Neural cell (in vitro differentiated cells): ENCODE results near the gene NF2. TPM values are rescaled to one million over a fixed set of nuclear protein-coding genes. Genes with fewer than 3 reads are reported as not detected.

Experiments used
- H2AFZ ChIP-seq: fragments of 200-600, 300-800 bp; sonication (generic), shearing (Covaris generic); 2 replicates; pipeline ENCODE4 v1.6.0; 2014; ENCODE audit warnings: low read depth, mild to moderate bottlenecking, antibody characterized with exemption, low read length, moderate library complexity
- H3F3A ChIP-seq: fragments of 200-600 bp; shearing (Covaris generic); 2 replicates; pipeline ENCODE4 v1.6.1; 2016; ENCODE audit warnings: mild to moderate bottlenecking, moderate library complexity, mixed read lengths, antibody characterized with exemption, low read length; ENCODE audit not compliant: insufficient read depth, poor library complexity, severe bottlenecking
- H3K27ac ChIP-seq: fragments of 200-600, 300-800 bp; sonication (generic), shearing (Covaris generic); 2 replicates; pipeline ENCODE4 v1.5.1; 2014; ENCODE audit warnings: mild to moderate bottlenecking, low read length, moderate library complexity
- H3K27me3 ChIP-seq: fragments of 300-800, 200-600 bp; sonication (generic), shearing (Covaris generic); 2 replicates; pipeline ENCODE4 v1.6.0; 2014; ENCODE audit warnings: mild to moderate bottlenecking, low read depth, low read length, moderate library complexity; ENCODE audit not compliant: insufficient read depth
- H3K36me3 ChIP-seq: fragments of 300-800, 200-600 bp; sonication (generic), shearing (Covaris generic); 2 replicates; pipeline ENCODE4 v1.5.1; 2014; ENCODE audit warnings: mild to moderate bottlenecking, antibody characterized with exemption, low read length, moderate library complexity; ENCODE audit not compliant: insufficient read depth
- H3K4me2 ChIP-seq: fragments of 300-800, 200-600 bp; sonication (generic), shearing (Covaris generic); 2 replicates; pipeline ENCODE4 v1.6.0; 2014; ENCODE audit warnings: mild to moderate bottlenecking, low read length
- H3K4me3 ChIP-seq: fragments of 300-800, 200-600 bp; sonication (generic), shearing (Covaris generic); 2 replicates; pipeline ENCODE4 v1.5.1; 2014; ENCODE audit warnings: mild to moderate bottlenecking, low read length, moderate library complexity
- H3K79me2 ChIP-seq: fragments of 200-600 bp; shearing (Covaris generic); replicated peaks from 2 replicates; pipeline ENCODE4 v1.6.0; 2014; ENCODE audit warnings: mild to moderate bottlenecking, low read length, moderate library complexity; ENCODE audit not compliant: insufficient read depth
- H3K9ac ChIP-seq: fragments of 300-800, 200-600 bp; sonication (generic), shearing (Covaris generic); 2 replicates; pipeline ENCODE4 v1.6.1; 2016; ENCODE audit warnings: mild to moderate bottlenecking, low read length, mixed read lengths
- H3K9me2 ChIP-seq: fragments of 200-600 bp; shearing (Covaris generic); 2 replicates; pipeline ENCODE4 v1.6.1; 2016; ENCODE audit warnings: mild to moderate bottlenecking, low read length, mixed read lengths; ENCODE audit not compliant: insufficient read depth
- H3K9me3 ChIP-seq: fragments of 200-600, 300-800 bp; sonication (generic), shearing (Covaris generic); 2 replicates; pipeline ENCODE4 v1.6.1; 2016; ENCODE audit warnings: mild to moderate bottlenecking, mixed run types, low read length, moderate library complexity, mixed read lengths
- H4K20me1 ChIP-seq: fragments of 200-600 bp; shearing (Covaris generic); 2 replicates; pipeline ENCODE4 v1.6.1; 2016; ENCODE audit warnings: mild to moderate bottlenecking, mixed run types; ENCODE audit not compliant: insufficient read depth
- EP300 ChIP-seq: fragments of 450-650 bp; conservative IDR thresholded peaks from 2 replicates; pipeline ENCODE4 v1.6.1; 2014; ENCODE audit warnings: antibody characterized with exemption, mild to moderate bottlenecking, moderate library complexity; ENCODE audit not compliant: poor library complexity, severe bottlenecking
- EZH2 ChIP-seq: fragments of 200-600, 300-800 bp; shearing (Covaris generic), sonication (generic); IDR thresholded peaks from 2 replicates; pipeline ENCODE4 v1.6.1; 2014; ENCODE audit warnings: antibody characterized with exemption, low read length, borderline replicate concordance, mild to moderate bottlenecking; ENCODE audit not compliant: insufficient read depth, poor library complexity, severe bottlenecking
- MXI1 ChIP-seq: fragments of 450-650 bp; conservative IDR thresholded peaks from 2 replicates; pipeline ENCODE4 v1.6.1; 2014; ENCODE audit warnings: antibody characterized with exemption, mild to moderate bottlenecking; ENCODE audit not compliant: poor library complexity, severe bottlenecking
- POLR2AphosphoS5 ChIP-seq: IDR thresholded peaks from 2 replicates; pipeline ENCODE4 v1.6.1; 2012
- RAD21 ChIP-seq: fragments of 450-650 bp; conservative IDR thresholded peaks from 2 replicates; pipeline ENCODE4 v1.6.1; 2014; ENCODE audit warnings: antibody characterized with exemption, mild to moderate bottlenecking, moderate library complexity
- SMC3 ChIP-seq: fragments of 450-650 bp; conservative IDR thresholded peaks from 2 replicates; pipeline ENCODE4 v1.6.1; 2014; ENCODE audit warnings: antibody characterized with exemption, mild to moderate bottlenecking, moderate library complexity; ENCODE audit not compliant: poor library complexity
- TAF1 ChIP-seq: IDR thresholded peaks from 2 replicates; pipeline ENCODE4 v1.6.1; 2012; ENCODE audit warnings: low read depth
- polyA plus RNA-seq: library from polyadenylated mRNA; depleted of rRNA; stranded (reverse); fragments of >200 nt; gene quantifications from 2 replicates; pipeline ENCODE4 v1.2.3, GENCODE V29; 2014
- TF ChIP-seq, protein P1 (sequence below): IDR thresholded peaks from 2 replicates; pipeline ENCODE4 v1.6.1; 2012; ENCODE audit warnings: borderline replicate concordance
- TF ChIP-seq, protein P2 (sequence below): fragments of 450-650 bp; IDR thresholded peaks from 2 replicates; pipeline ENCODE4 v1.5.1; 2014; ENCODE audit warnings: antibody characterized with exemption, mild to moderate bottlenecking, moderate library complexity; ENCODE audit not compliant: poor library complexity, severe bottlenecking

NF2 gene
- polyA plus RNA-seq, 1 donor from 2014 or later = 18.7 TPM

DNA sequence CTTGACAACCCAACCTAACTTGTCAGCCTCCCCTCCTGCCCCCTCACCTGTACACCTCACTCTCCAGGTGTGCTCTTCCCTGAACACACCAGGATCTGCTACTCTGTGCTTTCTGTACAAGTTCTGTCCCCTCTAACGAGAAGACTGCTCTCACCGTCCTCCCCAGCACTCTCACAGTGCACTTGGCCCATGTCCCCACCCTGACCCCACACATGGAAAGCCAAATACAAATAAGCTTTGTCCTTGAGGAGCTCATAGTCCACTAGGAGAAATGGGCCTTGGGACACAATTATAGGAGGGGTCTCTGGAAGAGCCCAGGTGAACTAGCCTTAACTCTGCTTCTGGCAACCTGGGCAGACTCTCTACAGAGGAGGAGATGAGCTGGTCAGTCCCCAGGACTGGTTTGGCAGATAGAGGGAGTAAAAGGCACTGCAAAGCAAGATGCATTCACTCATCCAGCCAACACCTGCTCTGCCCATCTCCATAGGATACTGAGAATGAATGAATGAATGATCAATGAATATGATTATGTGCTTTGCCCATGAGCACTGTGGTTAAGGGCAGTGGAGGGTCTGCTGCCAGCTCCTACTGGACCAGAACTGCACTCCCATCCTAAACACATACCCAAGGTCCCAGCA, 32.4 kb upstream of the NF2 start:
- H3K9ac ChIP-seq = no peak overlapping the region
- H3K4me3 ChIP-seq = no peak overlapping the region
- no peaks in the 10 kb centered on the region for H3K9me2 ChIP-seq
- no peak overlapping the region for H3K4me2 ChIP-seq
- TF ChIP-seq EZH2 (no peak), POLR2AphosphoS5 (no peak), EP300 (no peak), MXI1 (no peak), SMC3 (no peak), TAF1 (no peak), RAD21 (no peak)
- TF ChIP-seq, protein P1, sequence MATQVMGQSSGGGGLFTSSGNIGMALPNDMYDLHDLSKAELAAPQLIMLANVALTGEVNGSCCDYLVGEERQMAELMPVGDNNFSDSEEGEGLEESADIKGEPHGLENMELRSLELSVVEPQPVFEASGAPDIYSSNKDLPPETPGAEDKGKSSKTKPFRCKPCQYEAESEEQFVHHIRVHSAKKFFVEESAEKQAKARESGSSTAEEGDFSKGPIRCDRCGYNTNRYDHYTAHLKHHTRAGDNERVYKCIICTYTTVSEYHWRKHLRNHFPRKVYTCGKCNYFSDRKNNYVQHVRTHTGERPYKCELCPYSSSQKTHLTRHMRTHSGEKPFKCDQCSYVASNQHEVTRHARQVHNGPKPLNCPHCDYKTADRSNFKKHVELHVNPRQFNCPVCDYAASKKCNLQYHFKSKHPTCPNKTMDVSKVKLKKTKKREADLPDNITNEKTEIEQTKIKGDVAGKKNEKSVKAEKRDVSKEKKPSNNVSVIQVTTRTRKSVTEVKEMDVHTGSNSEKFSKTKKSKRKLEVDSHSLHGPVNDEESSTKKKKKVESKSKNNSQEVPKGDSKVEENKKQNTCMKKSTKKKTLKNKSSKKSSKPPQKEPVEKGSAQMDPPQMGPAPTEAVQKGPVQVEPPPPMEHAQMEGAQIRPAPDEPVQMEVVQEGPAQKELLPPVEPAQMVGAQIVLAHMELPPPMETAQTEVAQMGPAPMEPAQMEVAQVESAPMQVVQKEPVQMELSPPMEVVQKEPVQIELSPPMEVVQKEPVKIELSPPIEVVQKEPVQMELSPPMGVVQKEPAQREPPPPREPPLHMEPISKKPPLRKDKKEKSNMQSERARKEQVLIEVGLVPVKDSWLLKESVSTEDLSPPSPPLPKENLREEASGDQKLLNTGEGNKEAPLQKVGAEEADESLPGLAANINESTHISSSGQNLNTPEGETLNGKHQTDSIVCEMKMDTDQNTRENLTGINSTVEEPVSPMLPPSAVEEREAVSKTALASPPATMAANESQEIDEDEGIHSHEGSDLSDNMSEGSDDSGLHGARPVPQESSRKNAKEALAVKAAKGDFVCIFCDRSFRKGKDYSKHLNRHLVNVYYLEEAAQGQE = no peak
- TF ChIP-seq, protein P2, sequence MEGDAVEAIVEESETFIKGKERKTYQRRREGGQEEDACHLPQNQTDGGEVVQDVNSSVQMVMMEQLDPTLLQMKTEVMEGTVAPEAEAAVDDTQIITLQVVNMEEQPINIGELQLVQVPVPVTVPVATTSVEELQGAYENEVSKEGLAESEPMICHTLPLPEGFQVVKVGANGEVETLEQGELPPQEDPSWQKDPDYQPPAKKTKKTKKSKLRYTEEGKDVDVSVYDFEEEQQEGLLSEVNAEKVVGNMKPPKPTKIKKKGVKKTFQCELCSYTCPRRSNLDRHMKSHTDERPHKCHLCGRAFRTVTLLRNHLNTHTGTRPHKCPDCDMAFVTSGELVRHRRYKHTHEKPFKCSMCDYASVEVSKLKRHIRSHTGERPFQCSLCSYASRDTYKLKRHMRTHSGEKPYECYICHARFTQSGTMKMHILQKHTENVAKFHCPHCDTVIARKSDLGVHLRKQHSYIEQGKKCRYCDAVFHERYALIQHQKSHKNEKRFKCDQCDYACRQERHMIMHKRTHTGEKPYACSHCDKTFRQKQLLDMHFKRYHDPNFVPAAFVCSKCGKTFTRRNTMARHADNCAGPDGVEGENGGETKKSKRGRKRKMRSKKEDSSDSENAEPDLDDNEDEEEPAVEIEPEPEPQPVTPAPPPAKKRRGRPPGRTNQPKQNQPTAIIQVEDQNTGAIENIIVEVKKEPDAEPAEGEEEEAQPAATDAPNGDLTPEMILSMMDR = no peak
- H3K27me3 ChIP-seq = no peaks in the 10 kb centered on the region
- no peaks in the 10 kb centered on the region for H3F3A ChIP-seq
- H3K79me2 ChIP-seq = no peaks in the 10 kb centered on the region
- no peak overlapping the region for H3K27ac ChIP-seq
- H3K36me3 ChIP-seq = no peaks in the 10 kb centered on the region
- no peaks in the 10 kb centered on the region for H4K20me1 ChIP-seq
- no peaks in the 10 kb centered on the region for H3K9me3 ChIP-seq
- H2AFZ ChIP-seq = no peak overlapping the region

DNA sequence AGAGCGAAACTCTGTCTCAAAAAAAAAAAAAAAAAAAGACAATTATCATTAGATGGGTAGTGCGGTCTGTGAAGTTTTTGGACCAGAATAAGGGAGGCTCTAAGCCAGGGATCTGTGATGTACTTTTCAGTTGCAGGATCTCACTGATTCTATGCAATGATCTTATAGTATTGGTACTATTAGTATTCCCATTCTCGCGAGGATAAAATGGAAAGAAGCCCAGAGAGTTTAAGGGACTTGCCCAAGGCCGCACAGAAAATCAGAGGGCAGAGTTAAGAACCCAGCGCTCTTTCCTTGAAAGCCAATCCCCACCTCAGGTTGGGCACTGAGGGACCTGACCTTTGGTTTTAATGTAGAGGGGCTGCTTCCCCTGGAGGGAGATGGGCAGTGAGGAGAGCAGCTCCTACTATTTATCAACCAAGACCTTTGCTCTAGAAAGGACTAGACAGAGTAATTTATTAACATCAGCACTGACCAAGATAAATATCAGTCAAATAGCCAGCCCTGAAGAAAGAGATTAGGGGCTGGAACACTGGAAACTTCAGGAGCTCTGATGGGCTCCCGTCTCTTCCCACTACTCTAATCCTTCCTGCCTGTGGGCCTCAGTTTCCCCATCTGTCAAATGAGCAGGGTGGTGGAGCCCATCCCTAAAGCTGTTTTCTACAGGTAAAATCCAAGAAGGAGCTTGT, 28.5 kb upstream of the NF2 start:
- no peaks in the 10 kb centered on the region for H3K36me3 ChIP-seq
- no peak overlapping the region for H3K9ac ChIP-seq
- H3F3A ChIP-seq = no peaks in the 10 kb centered on the region
- H3K27me3 ChIP-seq = no peaks in the 10 kb centered on the region
- TF ChIP-seq SMC3 (no peak), EP300 (no peak), TAF1 (no peak), RAD21 (no peak), EZH2 (no peak), POLR2AphosphoS5 (no peak), MXI1 (no peak)
- TF ChIP-seq, protein P2 = no peak
- TF ChIP-seq, protein P1 = no peak
- H3K9me2 ChIP-seq = no peaks in the 10 kb centered on the region
- peaks cover 4% of the 10 kb centered on the region for H3K79me2 ChIP-seq
- H3K4me2 ChIP-seq = no peak overlapping the region
- H3K9me3 ChIP-seq = no peaks in the 10 kb centered on the region
- no peak overlapping the region for H3K27ac ChIP-seq
- no peak overlapping the region for H3K4me3 ChIP-seq
- no peak overlapping the region for H2AFZ ChIP-seq
- H4K20me1 ChIP-seq = no peaks in the 10 kb centered on the region
